ENCODE data around the gene TPM1.

The TPM1 gene

DNA sequence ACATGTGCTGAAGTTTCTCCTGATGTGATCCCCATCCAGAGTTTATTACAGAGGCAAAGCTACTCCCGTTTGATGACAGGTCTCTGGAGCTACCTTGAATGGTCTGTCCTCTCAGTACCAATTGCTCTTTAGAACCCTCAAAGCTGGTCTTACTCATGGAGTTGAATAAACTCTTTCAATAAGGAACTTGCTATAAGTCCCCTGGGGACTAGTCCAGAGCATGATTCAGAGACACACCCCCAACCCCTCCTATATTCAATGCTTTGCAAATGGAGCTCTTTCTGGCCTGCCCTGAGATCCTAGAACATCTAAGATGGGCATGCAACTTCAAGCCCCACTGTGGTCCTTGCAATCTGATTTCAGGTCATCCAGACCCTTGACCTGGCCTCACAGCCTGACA is 23.9 kb upstream of the TPM1 start:
- Histone ChIP-seq H2BK120ac (ENCODE audit: low read depth, low read length) (no peak overlapping the region), H3K79me1 (ENCODE audit: low read depth, low read length) (no peaks in the 10 kb centered on the region), H3K4me2 (ENCODE audit: insufficient read depth, low read length, poor library complexity, severe bottlenecking) (no peak overlapping the region), H4K91ac (ENCODE audit: low read depth, low read length, poor library complexity) (no peak overlapping the region), H3K4me1 (ENCODE audit: control insufficient read depth in 2 of 2, insufficient read depth in 1 of 2, low read depth in 1 of 2, low read length in 2 of 2) (peaks cover 0 to 12% of the 10 kb centered on the region in 2 donors), H3K4me3 (ENCODE audit: low read length in 2 of 2) (no peak overlapping the region), H3K27ac (replicated peaks; ENCODE audit: low read length) (no peak overlapping the region), H3K27me3 (ENCODE audit: control insufficient read depth in 3 of 3, insufficient read depth in 3 of 3, low read depth in 1 of 3, low read length in 3 of 3) (peaks cover 0 to 33% (median 0%) of the 10 kb centered on the region in 3 experiments), H2AFZ (ENCODE audit: low read length) (no peak overlapping the region), H2BK15ac (ENCODE audit: low read length) (no peak overlapping the region), H2BK12ac (ENCODE audit: low read length) (no peak overlapping the region), H3K4ac (ENCODE audit: low read length) (no peak overlapping the region), H2AK5ac (ENCODE audit: low read depth, low read length) (no peak overlapping the region), H3K14ac (ENCODE audit: low read length) (no peak overlapping the region), H3K36me3 (replicated peaks in 1 of 2; ENCODE audit: control insufficient read depth in 2 of 2, insufficient read depth in 2 of 2, low read length in 2 of 2) (no peaks in the 10 kb centered on the region), H3K9ac (ENCODE audit: low read depth, low read length, poor library complexity) (no peak overlapping the region), H2BK5ac (ENCODE audit: low read length) (no peak overlapping the region), H3K18ac (ENCODE audit: low read length) (no peak overlapping the region), H3K23ac (ENCODE audit: low read depth, low read length, poor library complexity) (no peak overlapping the region), H3K9me3 (replicated peaks in 1 of 2; ENCODE audit: control insufficient read depth in 2 of 2, insufficient read depth in 1 of 2, low read depth in 1 of 2, low read length in 2 of 2) (peaks cover 2 to 4% of the 10 kb centered on the region in 2 donors), H4K8ac (ENCODE audit: low read depth, low read length) (no peak overlapping the region)
- DNase-seq (ENCODE audit: low spot score), result no peak
- no CpG with 5 or more reads among the region's 1 CpG for WGBS, 2 donors (ENCODE audit: extremely low coverage in 2 of 2, insufficient read length in 2 of 2, insufficient replicate concordance in 1 of 2)

- Histone ChIP-seq H2AK5ac (ENCODE audit: low read depth, low read length) (no peak overlapping the region), H2BK120ac (ENCODE audit: low read depth, low read length) (no peak overlapping the region), H2BK15ac (ENCODE audit: low read length) (no peak overlapping the region), H3K79me1 (ENCODE audit: low read depth, low read length) (no peaks in the 10 kb centered on the region), H3K9ac (ENCODE audit: low read depth, low read length, poor library complexity) (no peak overlapping the region), H3K27ac (replicated peaks; ENCODE audit: low read length) (no peak overlapping the region), H2BK12ac (ENCODE audit: low read length) (peak overlapping the region; percentile 69), H3K4ac (ENCODE audit: low read length) (no peak overlapping the region), H3K18ac (ENCODE audit: low read length) (peak overlapping the region; percentile 80), H3K36me3 (replicated peaks in 1 of 2; ENCODE audit: control insufficient read depth in 2 of 2, insufficient read depth in 2 of 2, low read length in 2 of 2) (no peaks in the 10 kb centered on the region), H4K8ac (ENCODE audit: low read depth, low read length) (no peak overlapping the region), H3K4me3 (ENCODE audit: low read length in 2 of 2) (no peak overlapping the region), H2BK5ac (ENCODE audit: low read length) (no peak overlapping the region), H4K91ac (ENCODE audit: low read depth, low read length, poor library complexity) (peak overlapping the region; percentile 25), H3K27me3 (ENCODE audit: control insufficient read depth in 3 of 3, insufficient read depth in 3 of 3, low read depth in 1 of 3, low read length in 3 of 3) (peaks cover 0 to 28% (median 0%) of the 10 kb centered on the region in 3 experiments), H3K14ac (ENCODE audit: low read length) (no peak overlapping the region), H3K23ac (ENCODE audit: low read depth, low read length, poor library complexity) (peak overlapping the region; percentile 7), H3K9me3 (replicated peaks in 1 of 2; ENCODE audit: control insufficient read depth in 2 of 2, insufficient read depth in 1 of 2, low read depth in 1 of 2, low read length in 2 of 2) (peaks cover under 1 to 2% of the 10 kb centered on the region in 2 donors), H3K4me2 (ENCODE audit: insufficient read depth, low read length, poor library complexity, severe bottlenecking) (no peak overlapping the region), H2AFZ (ENCODE audit: low read length) (no peak overlapping the region), H3K4me1 (ENCODE audit: control insufficient read depth in 2 of 2, insufficient read depth in 1 of 2, low read depth in 1 of 2, low read length in 2 of 2) (peaks cover 0 to 10% of the 10 kb centered on the region in 2 donors)
- WGBS, 2 donors (ENCODE audit: extremely low coverage in 2 of 2, insufficient read length in 2 of 2, insufficient replicate concordance in 1 of 2), result no CpG with 5 or more reads among the region's 9 CpGs
- DNase-seq (ENCODE audit: low spot score), result no peak
Observed at GRCh38 chr15:63019511-63020109, 22.9 kb upstream of the TPM1 start.

GRCh38 chr15:63020128-63020527 is 22.4 kb upstream of the TPM1 start:
- no CpG with 5 or more reads among the region's 3 CpGs for WGBS, 2 donors (ENCODE audit: extremely low coverage in 2 of 2, insufficient read length in 2 of 2, insufficient replicate concordance in 1 of 2)
- no peak overlapping the region for H2BK15ac ChIP-seq (ENCODE audit: low read length)
- H3K14ac ChIP-seq (ENCODE audit: low read length), result no peak overlapping the region
- no peak for DNase-seq (ENCODE audit: low spot score)
- H4K91ac ChIP-seq (ENCODE audit: low read depth, low read length, poor library complexity), result no peak overlapping the region
- no peak overlapping the region for H2BK12ac ChIP-seq (ENCODE audit: low read length)
- H2BK120ac ChIP-seq (ENCODE audit: low read depth, low read length), result no peak overlapping the region
- H4K8ac ChIP-seq (ENCODE audit: low read depth, low read length), result no peak overlapping the region
- no peaks in the 10 kb centered on the region for H3K79me1 ChIP-seq (ENCODE audit: low read depth, low read length)
- no peaks in the 10 kb centered on the region for H3K36me3 ChIP-seq (replicated peaks in 1 of 2; ENCODE audit: control insufficient read depth in 2 of 2, insufficient read depth in 2 of 2, low read length in 2 of 2)
- no peak overlapping the region for H2BK5ac ChIP-seq (ENCODE audit: low read length)
- H3K4ac ChIP-seq (ENCODE audit: low read length), result no peak overlapping the region
- H2AK5ac ChIP-seq (ENCODE audit: low read depth, low read length), result no peak overlapping the region
- H3K9me3 ChIP-seq (replicated peaks in 1 of 2; ENCODE audit: control insufficient read depth in 2 of 2, insufficient read depth in 1 of 2, low read depth in 1 of 2, low read length in 2 of 2), result peaks cover 0 to 2% of the 10 kb centered on the region in 2 donors
- no peak overlapping the region for H3K9ac ChIP-seq (ENCODE audit: low read depth, low read length, poor library complexity)
- H3K4me3 ChIP-seq (ENCODE audit: low read length in 2 of 2), result no peak overlapping the region
- H3K4me1 ChIP-seq (ENCODE audit: control insufficient read depth in 2 of 2, insufficient read depth in 1 of 2, low read depth in 1 of 2, low read length in 2 of 2), result peaks cover 0 to 6% of the 10 kb centered on the region in 2 donors
- peaks cover 0 to 28% (median 0%) of the 10 kb centered on the region in 3 experiments for H3K27me3 ChIP-seq (ENCODE audit: control insufficient read depth in 3 of 3, insufficient read depth in 3 of 3, low read depth in 1 of 3, low read length in 3 of 3)
- H3K4me2 ChIP-seq (ENCODE audit: insufficient read depth, low read length, poor library complexity, severe bottlenecking), result no peak overlapping the region
- no peak overlapping the region for H2AFZ ChIP-seq (ENCODE audit: low read length)
- H3K18ac ChIP-seq (ENCODE audit: low read length), result no peak overlapping the region
- H3K27ac ChIP-seq (replicated peaks; ENCODE audit: low read length), result no peak overlapping the region
- H3K23ac ChIP-seq (ENCODE audit: low read depth, low read length, poor library complexity), result no peak overlapping the region

GRCh38 chr15:63020759-63021430 is 21.7 kb upstream of the TPM1 start:
- no peak overlapping the region for H4K91ac ChIP-seq (ENCODE audit: low read depth, low read length, poor library complexity)
- no peaks in the 10 kb centered on the region for H3K79me1 ChIP-seq (ENCODE audit: low read depth, low read length)
- H2BK12ac ChIP-seq (ENCODE audit: low read length), result no peak overlapping the region
- peaks cover 0 to 6% of the 10 kb centered on the region in 2 donors for H3K4me1 ChIP-seq (ENCODE audit: control insufficient read depth in 2 of 2, insufficient read depth in 1 of 2, low read depth in 1 of 2, low read length in 2 of 2)
- H3K36me3 ChIP-seq (replicated peaks in 1 of 2; ENCODE audit: control insufficient read depth in 2 of 2, insufficient read depth in 2 of 2, low read length in 2 of 2), result no peaks in the 10 kb centered on the region
- no peak overlapping the region for H3K4me3 ChIP-seq (ENCODE audit: low read length in 2 of 2)
- no peak for DNase-seq (ENCODE audit: low spot score)
- no peak overlapping the region for H3K4ac ChIP-seq (ENCODE audit: low read length)
- WGBS, 2 donors (ENCODE audit: extremely low coverage in 2 of 2, insufficient read length in 2 of 2, insufficient replicate concordance in 1 of 2), result no CpG with 5 or more reads among the region's 7 CpGs
- no peak overlapping the region for H3K27ac ChIP-seq (replicated peaks; ENCODE audit: low read length)
- no peak overlapping the region for H3K4me2 ChIP-seq (ENCODE audit: insufficient read depth, low read length, poor library complexity, severe bottlenecking)
- H2BK120ac ChIP-seq (ENCODE audit: low read depth, low read length), result no peak overlapping the region
- peaks cover 0 to 28% (median 0%) of the 10 kb centered on the region in 3 experiments for H3K27me3 ChIP-seq (ENCODE audit: control insufficient read depth in 3 of 3, insufficient read depth in 3 of 3, low read depth in 1 of 3, low read length in 3 of 3)
- no peak overlapping the region for H4K8ac ChIP-seq (ENCODE audit: low read depth, low read length)
- no peak overlapping the region for H2BK15ac ChIP-seq (ENCODE audit: low read length)
- no peak overlapping the region for H3K23ac ChIP-seq (ENCODE audit: low read depth, low read length, poor library complexity)
- H3K9me3 ChIP-seq (replicated peaks in 1 of 2; ENCODE audit: control insufficient read depth in 2 of 2, insufficient read depth in 1 of 2, low read depth in 1 of 2, low read length in 2 of 2), result peaks cover 0 to 2% of the 10 kb centered on the region in 2 donors
- no peak overlapping the region for H3K9ac ChIP-seq (ENCODE audit: low read depth, low read length, poor library complexity)
- H2BK5ac ChIP-seq (ENCODE audit: low read length), result no peak overlapping the region
- no peak overlapping the region for H3K14ac ChIP-seq (ENCODE audit: low read length)
- no peak overlapping the region for H3K18ac ChIP-seq (ENCODE audit: low read length)
- H2AK5ac ChIP-seq (ENCODE audit: low read depth, low read length), result no peak overlapping the region
- H2AFZ ChIP-seq (ENCODE audit: low read length), result no peak overlapping the region

Data from neuronal stem cell (in vitro differentiated cells).